Loucy (cell line): ENCODE results near the gene KCNMA1.

ENCODE experiments used
- H2AFZ ChIP-seq: fragments of 200-600 bp; sonication (generic); 2 replicates; pipeline ENCODE4 v1.6.0; 2016; ENCODE audit warnings: antibody characterized with exemption, mild to moderate bottlenecking, low read length, moderate library complexity
- H3F3A ChIP-seq: fragments of 200-600 bp; 2 replicates; pipeline ENCODE4 v1.6.0; 2016; ENCODE audit warnings: antibody characterized with exemption, low read depth, mild to moderate bottlenecking
- H3K27me3 ChIP-seq: fragments of 200-600 bp; sonication (generic); 2 replicates; pipeline ENCODE4 v1.6.1; 2014; ENCODE audit warnings: low read length, mild to moderate bottlenecking; ENCODE audit not compliant: insufficient read depth, poor library complexity, severe bottlenecking
- H3K36me3 ChIP-seq: fragments of 200-600 bp; sonication (generic); 2 replicates; pipeline ENCODE4 v1.6.1; 2016; ENCODE audit warnings: low read length; ENCODE audit not compliant: insufficient read depth
- H3K4me1 ChIP-seq: fragments of 200-600 bp; sonication (generic); 2 replicates; pipeline ENCODE4 v1.5.1; 2014; ENCODE audit warnings: low read length, mild to moderate bottlenecking; ENCODE audit not compliant: insufficient read depth, poor library complexity, severe bottlenecking
- H3K4me2 ChIP-seq: fragments of 200-600 bp; sonication (generic); 2 replicates; pipeline ENCODE4 v1.6.0; 2014; ENCODE audit warnings: antibody characterized with exemption, low read length, low read depth, mild to moderate bottlenecking; ENCODE audit not compliant: poor library complexity, severe bottlenecking
- H3K4me3 ChIP-seq: fragments of 200-600 bp; sonication (generic); 2 replicates; pipeline ENCODE4 v1.5.1; 2014; ENCODE audit warnings: low read length, mild to moderate bottlenecking, mixed read lengths; ENCODE audit not compliant: poor library complexity, severe bottlenecking
- H3K79me2 ChIP-seq: fragments of 200-600 bp; sonication (generic); 2 replicates; pipeline ENCODE4 v1.6.1; 2014; ENCODE audit warnings: low read length; ENCODE audit not compliant: insufficient read depth
- H3K9ac ChIP-seq: fragments of 200-600 bp; sonication (generic); 2 replicates; pipeline ENCODE4 v1.6.0; 2014; ENCODE audit warnings: mild to moderate bottlenecking, low read depth, low read length, moderate library complexity; ENCODE audit not compliant: poor library complexity, severe bottlenecking
- H3K9me2 ChIP-seq: fragments of 200-600 bp; sonication (generic); replicated peaks from 2 replicates; pipeline ENCODE4 v1.6.1; 2016; ENCODE audit warnings: low read depth, low read length, mixed read lengths
- H3K9me3 ChIP-seq: fragments of 200-600 bp; sonication (generic); 2 replicates; pipeline ENCODE4 v1.6.1; 2014; ENCODE audit warnings: mild to moderate bottlenecking, antibody characterized with exemption, low read length, low read depth; ENCODE audit not compliant: insufficient read depth
- H4K20me1 ChIP-seq: fragments of 200-600 bp; sonication (generic); 2 replicates; pipeline ENCODE4 v1.6.0; 2014; ENCODE audit warnings: antibody characterized with exemption, low read length, mild to moderate bottlenecking; ENCODE audit not compliant: insufficient read depth, poor library complexity, severe bottlenecking
- EZH2phosphoT487 ChIP-seq: fragments of 200-600 bp; IDR thresholded peaks from 2 replicates; pipeline ENCODE4 v1.6.1; 2018; ENCODE audit warnings: antibody characterized with exemption, mild to moderate bottlenecking, moderate library complexity, borderline replicate concordance
- TF ChIP-seq, protein P1 (sequence below): fragments of 200-600 bp; sonication (generic); conservative IDR thresholded peaks from 2 replicates; pipeline ENCODE4 v1.5.1; 2014; ENCODE audit warnings: mild to moderate bottlenecking, antibody characterized with exemption, low read length

KCNMA1 gene

DNA sequence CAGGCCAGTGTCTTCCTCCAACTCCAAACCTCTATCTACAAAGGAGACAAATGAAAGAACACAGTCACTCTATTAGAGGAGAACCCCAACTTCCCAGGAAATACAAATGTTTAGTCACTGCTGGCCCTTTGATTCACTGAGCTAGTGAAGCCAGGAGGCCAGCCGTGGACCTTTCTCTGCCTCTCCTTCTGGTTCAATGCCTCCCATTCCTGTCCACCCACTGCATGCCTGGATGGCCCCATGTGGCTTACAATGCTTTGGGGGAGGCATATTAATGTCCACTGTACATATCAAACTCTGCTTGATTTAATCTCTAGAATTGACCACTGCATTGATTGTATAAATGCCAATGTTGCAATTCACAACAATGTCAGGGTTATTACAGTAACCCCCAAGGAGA is 687.3 kb downstream of the KCNMA1 start:
- Histone ChIP-seq H3K9ac (no peak overlapping the region), H2AFZ (no peak overlapping the region), H3K4me1 (peaks cover 1% of the 10 kb centered on the region), H3K9me3 (no peaks in the 10 kb centered on the region), H4K20me1 (no peaks in the 10 kb centered on the region), H3K4me2 (no peak overlapping the region), H3K36me3 (no peaks in the 10 kb centered on the region), H3K4me3 (no peak overlapping the region), H3F3A (no peaks in the 10 kb centered on the region), H3K9me2 (no peaks in the 10 kb centered on the region), H3K27me3 (no peaks in the 10 kb centered on the region), H3K79me2 (no peaks in the 10 kb centered on the region)
- no peak for TF ChIP-seq EZH2phosphoT487
- TF ChIP-seq, protein P1, sequence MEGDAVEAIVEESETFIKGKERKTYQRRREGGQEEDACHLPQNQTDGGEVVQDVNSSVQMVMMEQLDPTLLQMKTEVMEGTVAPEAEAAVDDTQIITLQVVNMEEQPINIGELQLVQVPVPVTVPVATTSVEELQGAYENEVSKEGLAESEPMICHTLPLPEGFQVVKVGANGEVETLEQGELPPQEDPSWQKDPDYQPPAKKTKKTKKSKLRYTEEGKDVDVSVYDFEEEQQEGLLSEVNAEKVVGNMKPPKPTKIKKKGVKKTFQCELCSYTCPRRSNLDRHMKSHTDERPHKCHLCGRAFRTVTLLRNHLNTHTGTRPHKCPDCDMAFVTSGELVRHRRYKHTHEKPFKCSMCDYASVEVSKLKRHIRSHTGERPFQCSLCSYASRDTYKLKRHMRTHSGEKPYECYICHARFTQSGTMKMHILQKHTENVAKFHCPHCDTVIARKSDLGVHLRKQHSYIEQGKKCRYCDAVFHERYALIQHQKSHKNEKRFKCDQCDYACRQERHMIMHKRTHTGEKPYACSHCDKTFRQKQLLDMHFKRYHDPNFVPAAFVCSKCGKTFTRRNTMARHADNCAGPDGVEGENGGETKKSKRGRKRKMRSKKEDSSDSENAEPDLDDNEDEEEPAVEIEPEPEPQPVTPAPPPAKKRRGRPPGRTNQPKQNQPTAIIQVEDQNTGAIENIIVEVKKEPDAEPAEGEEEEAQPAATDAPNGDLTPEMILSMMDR = no peak

DNA sequence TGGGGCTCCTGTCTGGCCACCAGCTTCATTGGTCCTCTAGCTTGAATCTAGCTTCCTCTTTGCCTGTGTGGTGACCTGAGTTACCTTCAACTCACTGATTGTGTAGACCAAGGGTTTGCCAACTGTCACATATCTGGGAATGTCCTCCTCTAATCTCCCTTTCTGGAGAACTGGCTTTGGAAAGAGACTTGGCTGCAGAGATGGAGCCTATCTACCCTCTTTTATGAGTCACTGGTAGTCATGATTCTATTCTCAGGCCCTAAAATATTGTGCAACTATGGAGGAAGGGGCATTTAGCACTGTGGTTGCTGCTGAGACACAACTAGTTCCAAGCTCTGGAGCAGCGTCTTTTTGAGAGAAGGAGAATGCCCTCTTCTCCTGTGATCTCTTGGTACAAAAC is 691.3 kb downstream of the KCNMA1 start:
- Histone ChIP-seq H3K36me3 (no peaks in the 10 kb centered on the region), H3K9me3 (no peaks in the 10 kb centered on the region), H3F3A (no peaks in the 10 kb centered on the region), H3K9ac (no peak overlapping the region), H3K4me1 (peaks cover 17% of the 10 kb centered on the region), H4K20me1 (no peaks in the 10 kb centered on the region), H3K4me2 (no peak overlapping the region), H3K9me2 (no peaks in the 10 kb centered on the region), H3K79me2 (no peaks in the 10 kb centered on the region), H3K4me3 (no peak overlapping the region), H3K27me3 (no peaks in the 10 kb centered on the region), H2AFZ (no peak overlapping the region)
- TF ChIP-seq, protein P1 = no peak
- no peak for TF ChIP-seq EZH2phosphoT487

DNA sequence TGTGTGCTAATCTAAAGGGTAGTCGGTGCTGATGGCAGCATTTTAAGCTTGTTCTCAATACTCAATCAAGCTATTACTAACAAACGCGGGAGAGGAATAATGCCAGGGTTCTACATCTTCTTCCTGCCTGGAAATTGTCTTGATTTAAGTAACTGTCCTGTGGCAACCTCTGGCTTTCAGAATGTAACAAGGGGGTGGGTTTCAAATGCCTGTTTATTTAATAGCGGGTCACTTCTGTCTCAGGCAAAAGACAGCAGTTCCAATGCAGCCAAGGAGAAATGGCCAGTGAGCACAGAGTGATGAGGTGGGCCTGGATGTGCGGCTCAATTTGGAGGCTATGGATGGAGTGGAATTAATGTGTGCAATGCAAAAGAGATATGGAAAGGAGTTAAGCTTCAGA is 692.4 kb downstream of the KCNMA1 start:
- Histone ChIP-seq H3K4me3 (no peak overlapping the region), H3K36me3 (no peaks in the 10 kb centered on the region), H2AFZ (no peak overlapping the region), H4K20me1 (no peaks in the 10 kb centered on the region), H3K4me2 (no peak overlapping the region), H3K79me2 (no peaks in the 10 kb centered on the region), H3K9me2 (no peaks in the 10 kb centered on the region), H3K4me1 (peaks cover 17% of the 10 kb centered on the region), H3K9me3 (no peaks in the 10 kb centered on the region), H3K9ac (no peak overlapping the region), H3F3A (no peaks in the 10 kb centered on the region), H3K27me3 (no peaks in the 10 kb centered on the region)
- TF ChIP-seq EZH2phosphoT487 = no peak
- TF ChIP-seq, protein P1 = no peak
